Fibroblast of peridontal ligament (primary cell): ENCODE measurements around the gene TNP2.
A peak's percentile ranks its signal among the peaks of the same experiment; 100 is the strongest.

Experiments used
- DNase-seq: peaks from one replicate; pipeline ENCODE4 v3.0.0-alpha.2; 2010; ENCODE audit errors: extremely low read depth

Gene TNP2

DNA sequence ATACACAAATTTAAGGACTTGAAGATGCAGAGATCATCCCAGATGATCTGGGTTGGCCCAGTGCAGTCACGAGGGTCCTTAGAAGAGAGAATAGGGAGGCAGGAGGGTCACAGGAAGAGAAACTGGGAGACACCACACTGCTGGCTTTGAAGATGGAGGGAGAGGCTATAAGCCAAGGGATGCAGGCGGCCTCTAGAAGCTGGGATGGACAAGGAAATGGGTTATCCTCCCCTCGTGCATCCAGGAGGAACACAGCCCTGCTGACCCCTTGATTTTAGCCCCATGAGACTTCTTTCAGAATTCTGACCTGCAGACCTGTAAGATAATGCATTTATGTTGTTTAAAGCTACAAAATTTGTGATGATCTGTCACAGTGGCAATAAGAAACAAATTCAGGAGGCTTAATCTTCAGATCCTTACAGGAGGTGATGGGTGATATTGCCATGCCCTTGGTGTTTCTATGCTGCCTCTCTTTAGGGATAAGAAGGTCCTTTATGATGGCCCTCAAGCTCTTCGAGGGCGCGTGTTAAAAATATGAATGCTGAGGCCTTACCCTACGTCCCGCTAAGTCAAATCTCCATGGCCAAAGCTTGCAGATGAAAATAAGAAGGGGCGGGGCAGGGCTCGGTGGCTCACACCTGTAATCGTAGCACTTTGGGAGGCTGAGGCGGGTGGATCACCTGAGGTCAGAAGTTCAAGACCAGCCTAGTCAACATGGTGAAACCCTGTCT is 8.6 kb upstream of the TNP2 start:
- no peak for DNase-seq

GRCh38 chr16:11276896-11277593 is 7.9 kb upstream of the TNP2 start:
- DNase-seq = no peak

DNA sequence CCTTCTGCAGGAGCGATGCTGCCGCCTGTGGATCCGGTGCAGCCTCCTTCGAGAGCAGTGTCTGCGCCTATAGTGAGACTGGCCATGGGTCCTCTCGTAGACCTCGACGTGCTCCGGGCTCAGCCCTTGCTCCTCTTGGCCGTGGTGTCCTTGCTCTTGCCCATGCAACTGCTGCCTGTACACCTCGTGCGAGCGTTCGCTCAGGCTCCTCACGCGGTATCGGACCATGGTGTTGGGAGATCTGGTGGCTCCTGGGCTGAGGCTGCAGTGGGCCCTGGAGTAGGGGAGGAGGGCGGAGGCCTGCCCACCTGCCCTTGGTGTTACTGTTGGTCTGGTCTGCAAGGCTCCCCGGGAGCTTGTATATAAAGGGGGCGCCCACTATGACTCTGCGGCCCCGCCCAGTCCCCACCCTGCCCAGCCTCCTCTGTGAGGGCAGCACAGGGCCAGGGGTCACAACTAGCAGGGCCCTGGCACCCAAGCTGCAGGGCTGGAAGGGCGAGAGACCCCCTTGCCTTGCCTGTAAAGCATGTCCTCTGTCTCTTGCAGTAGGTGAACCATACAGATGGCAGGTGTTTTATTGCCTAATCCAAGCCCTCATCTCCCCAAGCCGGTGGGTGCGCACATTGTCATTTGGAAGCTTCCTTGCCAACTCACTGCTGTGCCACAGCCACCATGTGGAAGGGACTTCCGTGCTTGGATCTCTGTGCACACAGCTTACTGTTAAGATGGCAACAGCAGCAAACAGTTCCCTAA is 7.2 kb upstream of the TNP2 start, which contains the start of gene PRM2:
Gene PRM2, minus strand, starts transcription at position 338 of the 753 bp plus-strand sequence. Its CDS starts 110 bp downstream, at position 228.
- DNase-seq = no peak

GRCh38 chr16:11274964-11275363 is 5.8 kb upstream of the TNP2 start:
- no peak for DNase-seq

- DNase-seq = no peak
These were observed 4.7 kb upstream of the TNP2 start for GRCh38 chr16:11273721-11274324.

GRCh38 chr16:11272921-11273720 is 4.0 kb upstream of the TNP2 start, which contains the start of gene PRM3:
PRM3 (minus strand) TSS chr16:11273629; CDS start chr16:11273595, 34 bp downstream.
- DNase-seq = no peak

DNA sequence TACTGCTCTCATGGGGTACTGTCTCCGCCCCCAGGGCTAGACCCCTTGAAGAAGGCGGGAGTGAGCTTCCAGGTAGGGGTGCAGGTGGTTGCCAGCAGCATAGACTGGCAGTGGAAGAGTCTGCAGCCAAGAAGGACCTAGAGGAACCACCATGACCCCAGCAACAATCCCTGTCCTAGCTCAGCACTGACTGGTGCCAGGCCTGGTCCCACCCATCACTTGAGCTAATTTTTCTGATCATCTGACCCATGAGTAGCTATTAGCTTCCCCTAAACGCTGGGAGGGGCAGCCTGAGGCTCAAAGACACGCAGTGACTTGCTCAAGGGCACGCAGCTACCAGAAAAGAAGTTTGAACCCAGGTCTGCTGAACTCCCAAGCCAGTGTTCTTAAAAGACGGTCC is 3.4 kb upstream of the TNP2 start:
- no peak for DNase-seq

- no peak for DNase-seq
These were observed 2.5 kb upstream of the TNP2 start for GRCh38 chr16:11271610-11272009.

GRCh38 chr16:11270602-11271162 is 1.6 kb upstream of the TNP2 start:
- no peak for DNase-seq

GRCh38 chr16:11265124-11265523 is 4.0 kb downstream of the TNP2 start:
- no peak for DNase-seq

DNA sequence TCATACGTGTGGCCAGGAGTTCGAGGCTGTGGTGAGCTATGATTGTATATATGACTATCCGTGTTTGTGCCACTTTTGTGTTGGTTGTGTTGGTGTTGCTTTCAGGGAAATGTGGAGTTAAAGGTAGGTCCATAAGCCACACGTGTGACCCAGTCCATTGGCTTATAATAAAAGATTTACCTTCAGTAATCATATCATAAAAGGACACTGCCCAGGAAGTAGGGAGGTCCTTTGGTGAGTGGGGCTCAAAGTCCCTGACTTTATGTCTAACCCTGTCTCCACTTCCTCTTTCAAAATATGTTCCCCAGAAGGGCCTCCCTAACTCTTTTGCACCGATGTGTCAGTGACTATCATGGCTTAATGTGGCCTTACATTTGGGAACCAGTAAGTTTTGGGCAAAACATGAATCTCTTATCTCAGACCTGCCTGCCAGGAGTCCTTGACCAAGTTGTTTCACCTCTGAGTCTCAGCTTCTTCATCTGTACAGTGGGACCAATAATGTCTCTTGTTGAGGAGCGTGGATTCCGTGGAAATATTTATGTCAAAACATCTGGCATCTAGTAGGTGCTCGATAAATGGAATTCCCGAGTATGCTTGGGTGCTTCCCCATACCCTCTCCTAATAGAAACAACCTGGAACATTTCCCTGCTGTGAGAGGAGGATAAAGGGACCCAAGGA is 4.8 kb downstream of the TNP2 start:
- no peak for DNase-seq

DNA sequence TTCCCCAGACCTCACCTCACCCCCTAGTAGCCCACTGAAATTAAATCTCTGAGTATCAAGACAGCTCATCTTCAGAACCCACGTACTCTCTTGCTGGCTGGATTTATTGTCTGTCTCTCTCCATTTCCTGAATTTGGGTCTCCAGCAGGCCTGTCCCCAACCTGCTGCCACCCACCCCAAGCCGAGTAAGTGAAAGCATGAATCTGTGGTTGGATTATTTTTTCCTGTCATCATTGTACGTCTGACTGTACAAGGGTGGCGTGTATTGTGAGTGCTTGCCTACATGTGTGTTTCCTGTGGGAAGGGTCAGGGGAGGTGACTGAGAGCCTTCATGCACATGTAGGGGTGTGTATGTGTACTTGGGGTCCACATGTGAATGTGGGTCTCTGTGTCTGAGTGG is 5.4 kb downstream of the TNP2 start:
- DNase-seq = no peak

DNA sequence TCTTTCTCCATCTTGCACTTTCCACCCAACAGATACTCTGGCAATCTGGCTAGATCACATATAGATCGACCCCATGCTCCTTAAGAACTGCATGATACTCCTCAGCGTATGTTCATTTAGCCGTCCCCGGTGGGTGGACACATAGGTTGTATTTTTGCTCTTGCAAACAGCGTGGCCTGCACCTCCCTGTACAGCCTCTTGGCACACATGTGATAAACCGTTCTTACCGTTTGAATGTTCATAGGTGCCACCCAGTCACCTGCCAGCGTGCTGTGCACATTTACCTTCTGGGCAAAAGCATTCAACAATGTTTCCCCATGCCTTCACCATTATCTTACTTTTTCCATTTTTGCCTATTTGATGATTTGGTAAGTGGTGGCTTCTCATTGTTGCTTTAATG is 6.2 kb downstream of the TNP2 start:
- no peak for DNase-seq

- DNase-seq = no peak
These were observed 8.5 kb downstream of the TNP2 start for GRCh38 chr16:11260596-11260966.

DNA sequence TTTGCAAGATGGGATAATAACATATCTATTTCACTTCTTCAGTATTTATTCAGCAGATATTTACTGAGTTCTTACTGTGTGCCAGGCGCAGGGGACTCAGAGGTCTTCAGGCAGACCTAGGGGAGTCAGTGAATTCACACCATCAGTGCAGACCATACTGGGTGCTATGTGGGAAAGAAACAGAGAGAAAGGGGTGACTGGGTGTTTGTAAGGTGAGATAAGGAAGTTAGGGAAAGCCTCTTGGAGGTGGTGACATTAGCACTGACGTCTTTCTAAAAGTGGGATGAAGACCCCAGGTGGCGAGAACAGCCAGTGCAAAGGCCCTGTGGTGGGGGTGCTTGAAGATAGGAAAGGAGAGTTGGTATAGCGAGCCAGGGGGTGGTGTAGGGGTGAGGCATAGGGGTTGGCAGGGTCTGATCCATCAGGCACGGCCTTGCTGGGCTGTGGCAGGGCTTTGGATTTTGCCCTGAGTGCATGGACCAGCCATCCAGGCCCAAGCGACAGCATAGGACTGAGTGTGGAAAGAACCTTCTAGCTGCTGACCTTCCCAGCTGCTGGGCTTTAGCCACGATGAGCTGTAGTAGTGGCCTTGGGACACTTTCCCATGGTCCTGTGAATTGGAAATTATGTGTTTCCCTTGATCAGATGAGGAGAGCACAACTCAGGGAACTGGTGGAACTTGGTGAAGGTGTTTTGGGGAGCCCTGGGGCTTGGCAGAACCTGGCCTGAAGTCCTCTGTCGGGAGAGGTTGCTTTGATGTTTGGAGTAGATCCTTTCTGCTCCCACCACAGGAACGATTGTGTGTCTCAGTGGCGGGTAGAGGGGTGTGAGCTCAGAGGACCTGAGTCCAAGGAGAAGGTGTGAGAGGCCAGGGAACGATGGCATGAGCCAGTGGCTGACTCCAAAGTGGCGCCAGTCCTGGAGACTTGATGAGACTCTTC is 9.2 kb downstream of the TNP2 start:
- no peak for DNase-seq

DNA sequence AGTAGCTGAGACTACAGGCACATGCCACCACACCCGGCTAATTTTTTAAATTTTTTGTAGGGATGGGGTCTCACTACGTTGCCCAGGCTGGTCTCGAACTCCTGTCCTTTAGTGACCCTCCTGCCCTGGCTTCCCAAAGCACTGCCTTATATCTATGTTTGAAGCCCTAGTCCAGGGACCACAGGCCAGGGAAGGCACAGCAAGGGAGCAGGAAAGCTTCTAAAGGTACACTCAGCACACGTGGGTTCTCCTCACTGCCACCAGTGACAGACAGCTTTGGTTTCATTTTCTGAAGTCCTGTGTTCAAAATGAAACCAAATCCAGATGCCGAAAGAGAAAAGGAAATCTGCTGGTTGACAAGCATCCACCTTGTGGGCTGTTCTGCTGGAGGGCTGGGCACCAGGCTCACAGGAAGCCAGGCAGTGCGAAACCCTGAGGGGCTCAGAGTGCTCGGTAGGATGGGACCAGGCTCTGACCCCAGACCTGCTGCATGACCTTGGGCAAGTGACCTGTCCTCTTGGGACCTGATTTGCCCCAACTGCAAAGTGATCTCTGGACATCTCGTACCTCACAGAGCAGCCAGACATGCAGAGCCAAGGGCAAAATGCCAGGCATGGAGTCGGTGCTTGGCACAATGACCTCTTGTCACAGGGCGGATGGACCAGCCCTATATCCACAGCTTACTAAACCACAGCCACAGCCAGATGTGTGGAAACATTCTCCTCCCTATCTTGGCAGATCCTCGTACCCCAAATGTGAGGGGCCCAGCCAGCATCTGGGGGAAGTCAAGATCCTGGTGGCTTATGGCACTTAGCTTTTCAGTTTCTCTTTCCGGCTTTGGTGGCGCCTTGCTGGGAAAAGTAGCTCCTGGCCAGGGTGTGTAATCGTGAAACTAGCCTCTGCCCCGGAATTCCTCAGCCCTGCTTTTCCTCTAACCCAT is 10.3 kb downstream of the TNP2 start:
- peak; percentile 24 for DNase-seq

DNA sequence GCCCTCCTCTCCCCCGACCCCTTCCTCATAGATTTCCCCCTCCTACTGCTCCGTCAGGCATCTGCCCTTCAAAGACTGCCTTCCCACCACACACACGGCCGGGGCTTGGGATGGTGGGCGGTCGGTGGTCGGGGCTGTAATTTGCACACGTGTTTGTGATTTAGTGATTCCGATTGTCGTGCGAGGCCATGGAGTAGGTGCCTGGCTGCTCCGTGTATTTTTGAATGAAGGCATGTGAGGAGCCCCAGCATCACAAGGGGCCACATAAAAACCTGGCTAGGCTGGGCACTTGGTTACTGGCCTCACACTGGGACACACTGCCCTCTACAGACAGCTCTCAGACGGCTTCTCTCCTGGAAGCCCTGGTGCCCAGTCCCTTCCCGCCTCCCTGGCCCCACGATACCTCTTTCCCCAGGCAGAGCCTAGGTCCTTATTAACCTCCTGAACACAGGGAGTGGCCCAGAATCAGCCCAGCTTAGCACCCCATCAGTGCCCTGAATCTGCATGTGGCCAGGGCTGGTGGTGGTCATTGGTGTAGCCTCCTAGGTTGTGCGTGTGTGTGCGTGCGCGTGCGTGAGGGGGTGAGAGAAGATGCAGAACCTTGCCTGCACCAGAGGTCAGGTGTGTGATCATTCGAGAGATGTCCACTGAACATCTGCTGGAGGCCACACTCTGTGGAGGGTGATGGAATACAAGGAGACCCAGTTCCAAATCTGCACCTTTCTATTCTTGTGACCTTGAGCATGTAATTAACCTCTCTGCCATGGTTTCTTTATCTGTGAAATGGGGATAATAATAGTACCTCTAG is 11.8 kb downstream of the TNP2 start:
- peak; percentile 81 for DNase-seq
